ENCODE results near the gene KIF12. TPM values are rescaled to one million over a fixed set of nuclear protein-coding genes. Genes with fewer than 3 reads are reported as not detected.

KIF12 gene
- total and polyA plus RNA-seq, 2 of the 13 experiments (the other 11 are each of a cell fraction or from before 2014, with no cell fraction given), result 1.8 to 12.5 TPM

DNA sequence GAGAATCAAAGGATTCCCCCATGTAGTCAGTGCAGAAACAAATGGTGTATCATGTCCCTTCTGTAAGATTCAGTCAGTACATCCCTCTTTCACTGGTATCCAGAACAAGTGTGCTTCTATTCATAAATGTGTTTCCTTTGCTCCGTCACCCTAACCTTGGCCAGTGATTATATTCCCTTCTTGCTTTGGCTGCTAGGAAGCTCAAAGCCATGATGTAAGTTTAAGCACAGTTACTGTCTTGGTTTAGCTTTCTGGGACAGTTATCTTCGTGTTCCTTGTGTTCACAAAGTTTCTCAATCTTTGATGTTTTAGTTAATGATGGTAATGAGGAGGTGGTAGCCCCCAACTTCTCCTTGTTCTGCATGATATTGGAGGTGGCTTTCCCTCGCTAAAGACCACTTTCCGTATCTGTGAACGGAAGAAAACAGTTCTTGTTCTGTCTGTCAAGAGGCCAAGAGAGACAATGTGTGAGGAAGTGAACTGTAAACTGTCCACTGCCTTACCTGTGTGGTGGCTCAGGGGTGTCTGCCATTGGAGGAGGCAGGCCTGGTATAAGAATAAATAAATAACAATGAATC lies 18.8 kb downstream of the KIF12 start:
- CTCF ChIA-PET (ENCODE audit: low intra/inter-chr PET ratio, low total read pairs), result no interaction called here
- Histone ChIP-seq H3K9me3 (ENCODE audit: low read length) (no peaks in the 10 kb centered on the region), H3K4me1 (ENCODE audit: insufficient read depth, low read length) (peaks cover 78% of the 10 kb centered on the region), H3K27me3 (ENCODE audit: control insufficient read depth in 1 of 2, insufficient read depth in 2 of 2, low read length in 2 of 2) (no peaks in the 10 kb centered on the region; a peak in 1 of 5 replicates), H3K4me2 (ENCODE audit: low read depth, low read length) (peak overlapping the region; percentile 81), H4K20me1 (ENCODE audit: insufficient read depth, low read length) (peaks cover 13% of the 10 kb centered on the region), H3K79me2 (ENCODE audit: insufficient read depth, low read length) (peaks cover 38% of the 10 kb centered on the region), H3K4me3 (replicated peaks in 1 of 3; ENCODE audit: insufficient read depth in 1 of 3, low read depth in 2 of 3, low read length in 3 of 3) (peak overlapping the region in 2 of 3 experiments; percentile 9 to 47; a peak in 2 of 6 replicates), H3K9ac (ENCODE audit: insufficient read depth, low read depth, low read length) (peak overlapping the region; percentile 87), H2AFZ (ENCODE audit: low read length) (no peak overlapping the region), H3K36me3 (replicated peaks in 1 of 2; ENCODE audit: control insufficient read depth in 1 of 2, insufficient read depth in 2 of 2, low read length in 2 of 2) (peaks cover 8 to 11% of the 10 kb centered on the region in 2 experiments; a peak in 4 of 5 replicates), H3K27ac (ENCODE audit: extremely low read length, insufficient read depth, low read length) (peak overlapping the region; percentile 98)
- ATAC-seq (peak; percentile 7), FAIRE-seq (no peak), DNase-seq (ENCODE audit: low spot score) (no peak)
- no TSS peak for BruUV-seq (replicated peaks)
- intact Hi-C loops (cut with micrococcal nuclease; ENCODE audit: unreplicated experiment), result loop anchor here (5.0 kb wide), 1 partner anchor 187 kb away; no protein-coding TSS in a partner anchor
- WGBS (ENCODE audit: low lambda C conversion rate), result 14% methylated on average over 5 of the region's 5 CpGs
- in situ Hi-C loops (cut with HindIII; ENCODE audit: extremely low pct_ligation_motif_present, low pct_unique_long_range_greater_than_20kb), result no loop called here
- POLR2A ChIA-PET, result interaction anchor here (1.2 to 7.4 kb wide), 16 partner anchors 9 to 244 kb away, joined by 4 to 75 read pairs (median 18); partner anchors contain the start of genes COL27A1 and KIF12
- peak; percentile 27; the same call in 1 of the 2 replicates for TF ChIP-seq DNMT3B (CRISPR knock-in tag; conservative IDR thresholded peaks at IDR 0.05)
- TF ChIP-seq, protein P1, sequence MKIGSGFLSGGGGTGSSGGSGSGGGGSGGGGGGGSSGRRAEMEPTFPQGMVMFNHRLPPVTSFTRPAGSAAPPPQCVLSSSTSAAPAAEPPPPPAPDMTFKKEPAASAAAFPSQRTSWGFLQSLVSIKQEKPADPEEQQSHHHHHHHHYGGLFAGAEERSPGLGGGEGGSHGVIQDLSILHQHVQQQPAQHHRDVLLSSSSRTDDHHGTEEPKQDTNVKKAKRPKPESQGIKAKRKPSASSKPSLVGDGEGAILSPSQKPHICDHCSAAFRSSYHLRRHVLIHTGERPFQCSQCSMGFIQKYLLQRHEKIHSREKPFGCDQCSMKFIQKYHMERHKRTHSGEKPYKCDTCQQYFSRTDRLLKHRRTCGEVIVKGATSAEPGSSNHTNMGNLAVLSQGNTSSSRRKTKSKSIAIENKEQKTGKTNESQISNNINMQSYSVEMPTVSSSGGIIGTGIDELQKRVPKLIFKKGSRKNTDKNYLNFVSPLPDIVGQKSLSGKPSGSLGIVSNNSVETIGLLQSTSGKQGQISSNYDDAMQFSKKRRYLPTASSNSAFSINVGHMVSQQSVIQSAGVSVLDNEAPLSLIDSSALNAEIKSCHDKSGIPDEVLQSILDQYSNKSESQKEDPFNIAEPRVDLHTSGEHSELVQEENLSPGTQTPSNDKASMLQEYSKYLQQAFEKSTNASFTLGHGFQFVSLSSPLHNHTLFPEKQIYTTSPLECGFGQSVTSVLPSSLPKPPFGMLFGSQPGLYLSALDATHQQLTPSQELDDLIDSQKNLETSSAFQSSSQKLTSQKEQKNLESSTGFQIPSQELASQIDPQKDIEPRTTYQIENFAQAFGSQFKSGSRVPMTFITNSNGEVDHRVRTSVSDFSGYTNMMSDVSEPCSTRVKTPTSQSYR (CRISPR knock-in tag; IDR thresholded peaks at IDR 0.05; ENCODE audit: borderline replicate concordance), result no peak
- no peak for TF ChIP-seq XRCC5 (optimal IDR thresholded peaks at IDR 0.05; ENCODE audit: low read length)
- TF ChIP-seq RFX1 (IDR thresholded peaks at IDR 0.05), result no peak
- TF ChIP-seq, protein P2, sequence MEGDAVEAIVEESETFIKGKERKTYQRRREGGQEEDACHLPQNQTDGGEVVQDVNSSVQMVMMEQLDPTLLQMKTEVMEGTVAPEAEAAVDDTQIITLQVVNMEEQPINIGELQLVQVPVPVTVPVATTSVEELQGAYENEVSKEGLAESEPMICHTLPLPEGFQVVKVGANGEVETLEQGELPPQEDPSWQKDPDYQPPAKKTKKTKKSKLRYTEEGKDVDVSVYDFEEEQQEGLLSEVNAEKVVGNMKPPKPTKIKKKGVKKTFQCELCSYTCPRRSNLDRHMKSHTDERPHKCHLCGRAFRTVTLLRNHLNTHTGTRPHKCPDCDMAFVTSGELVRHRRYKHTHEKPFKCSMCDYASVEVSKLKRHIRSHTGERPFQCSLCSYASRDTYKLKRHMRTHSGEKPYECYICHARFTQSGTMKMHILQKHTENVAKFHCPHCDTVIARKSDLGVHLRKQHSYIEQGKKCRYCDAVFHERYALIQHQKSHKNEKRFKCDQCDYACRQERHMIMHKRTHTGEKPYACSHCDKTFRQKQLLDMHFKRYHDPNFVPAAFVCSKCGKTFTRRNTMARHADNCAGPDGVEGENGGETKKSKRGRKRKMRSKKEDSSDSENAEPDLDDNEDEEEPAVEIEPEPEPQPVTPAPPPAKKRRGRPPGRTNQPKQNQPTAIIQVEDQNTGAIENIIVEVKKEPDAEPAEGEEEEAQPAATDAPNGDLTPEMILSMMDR (CRISPR knock-in tag; IDR thresholded peaks at IDR 0.05), result no peak
- no peak for TF ChIP-seq TAF15 (IDR thresholded peaks at IDR 0.05; ENCODE audit: low read depth, low read length, poor library complexity, severe bottlenecking)
- no peak for TF ChIP-seq ZNF552 (CRISPR knock-in tag; IDR thresholded peaks at IDR 0.05; ENCODE audit: borderline replicate concordance)
- TF ChIP-seq RFX5 (IDR thresholded peaks at IDR 0.05; ENCODE audit: low read depth, low read length), result no peak
- no peak for TF ChIP-seq ZNF232 (CRISPR knock-in tag; IDR thresholded peaks at IDR 0.05; ENCODE audit: borderline replicate concordance)
- TF ChIP-seq ONECUT2 (CRISPR knock-in tag; IDR thresholded peaks at IDR 0.05), result no peak
- TF ChIP-seq ZNF629 (CRISPR knock-in tag; conservative IDR thresholded peaks at IDR 0.05), result 0 out of 2 replicates have a peak, but pooled peaks have one; percentile 51
- TF ChIP-seq RBM22 (optimal IDR thresholded peaks at IDR 0.05; ENCODE audit: low read length), result peak; percentile 42
